NCI-H1930 (cell line): ENCODE measurements around the gene NAPA.

Source experiments
- DNase-seq, 2 experiments: peaks; one replicate each; lab custom pipeline; 2025; lab: John Stamatoyannopoulos, UW

Gene NAPA

DNA sequence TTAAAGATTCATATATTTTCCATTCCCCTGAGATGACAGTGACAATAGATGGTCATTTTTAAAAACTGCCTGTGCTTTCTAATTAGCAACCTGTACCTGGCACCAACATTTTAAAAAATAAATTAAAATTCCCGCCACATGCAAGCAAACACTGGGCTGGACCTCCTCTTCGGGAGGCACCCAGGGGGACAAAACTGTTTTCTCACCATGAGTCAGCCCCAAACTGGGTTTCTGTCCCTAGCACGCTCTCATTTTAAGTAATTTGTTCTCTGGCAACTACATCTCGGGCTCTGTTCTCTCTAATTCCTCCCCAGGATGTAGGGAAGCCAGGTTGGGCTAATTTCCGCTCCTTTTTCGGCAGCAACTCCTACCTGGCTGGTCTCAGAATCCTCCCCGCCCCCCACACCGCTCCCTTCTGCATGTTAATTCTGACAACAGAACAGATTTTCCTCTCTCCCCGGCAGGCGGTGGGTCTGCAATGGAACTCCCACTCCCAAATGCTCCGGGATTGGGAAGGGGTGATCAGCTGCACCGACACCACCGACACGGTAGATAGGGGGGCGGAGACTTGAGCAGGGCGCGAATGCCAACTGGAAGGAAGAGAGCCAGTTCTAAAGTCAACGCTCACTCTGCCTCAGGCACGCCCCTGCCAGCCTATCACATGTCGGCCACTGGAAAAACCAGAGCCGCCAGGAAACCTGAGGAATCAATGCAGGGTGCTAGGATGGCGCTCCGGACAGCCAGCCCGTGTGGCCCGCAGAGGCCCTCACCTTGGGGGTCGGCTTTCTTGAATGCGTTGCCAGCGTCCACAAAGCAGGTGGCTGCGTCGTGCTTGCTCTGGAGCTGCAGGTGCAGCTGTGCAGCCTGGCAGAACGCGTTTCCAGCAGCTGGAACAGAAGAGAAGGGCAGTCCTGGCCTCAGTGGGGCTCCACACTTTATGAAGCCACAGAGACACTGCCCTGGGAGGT lies 14.7 kb downstream of the NAPA start:
- DNase-seq: no peak

GRCh38 chr19:47499371-47499770 lies 15.5 kb downstream of the NAPA start:
- no peak for DNase-seq

GRCh38 chr19:47498561-47498960 lies 16.3 kb downstream of the NAPA start:
- DNase-seq: no peak

- no peak for DNase-seq
Measured at GRCh38 chr19:47497821-47498520, 16.9 kb downstream of the NAPA start.

DNA sequence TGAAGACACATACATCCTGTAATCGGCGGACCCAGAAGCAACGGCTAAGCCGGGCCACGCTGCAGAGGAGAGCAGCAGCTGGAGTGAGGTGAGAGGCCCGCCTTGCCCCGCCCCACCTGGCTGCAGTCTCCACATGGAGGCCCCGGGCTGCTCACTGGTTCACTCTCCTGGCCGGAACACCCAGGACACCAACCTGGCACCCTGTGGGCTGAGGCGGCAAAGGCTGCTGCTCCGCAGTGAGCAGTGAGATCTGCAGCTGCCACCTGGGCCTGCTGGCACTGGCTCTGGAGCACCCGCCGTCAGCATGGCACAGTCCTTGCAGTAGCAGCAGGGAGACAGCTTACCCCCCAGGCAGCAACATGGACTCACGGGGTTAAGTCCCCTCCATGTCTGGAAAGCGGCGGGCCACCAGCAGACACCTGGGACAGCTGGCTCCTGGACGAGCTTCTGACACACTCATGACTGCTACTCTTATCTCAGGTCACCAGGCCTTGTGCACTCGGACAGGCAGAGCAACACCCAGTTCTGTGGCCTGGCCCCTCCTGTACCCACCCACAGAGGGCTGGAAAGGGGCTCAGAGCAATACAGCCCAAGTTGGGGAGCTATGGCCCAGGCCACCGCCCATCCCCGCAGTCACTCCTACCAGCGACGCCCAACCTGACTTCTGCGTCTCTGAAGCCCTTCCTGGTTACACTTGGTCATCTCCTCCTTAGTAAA lies 17.7 kb downstream of the NAPA start:
- no peak for DNase-seq

- DNase-seq: no peak
Measured at GRCh38 chr19:47495478-47496372, 19.1 kb downstream of the NAPA start.

GRCh38 chr19:47494729-47495128 lies 20.1 kb downstream of the NAPA start:
- no peak for DNase-seq

DNA sequence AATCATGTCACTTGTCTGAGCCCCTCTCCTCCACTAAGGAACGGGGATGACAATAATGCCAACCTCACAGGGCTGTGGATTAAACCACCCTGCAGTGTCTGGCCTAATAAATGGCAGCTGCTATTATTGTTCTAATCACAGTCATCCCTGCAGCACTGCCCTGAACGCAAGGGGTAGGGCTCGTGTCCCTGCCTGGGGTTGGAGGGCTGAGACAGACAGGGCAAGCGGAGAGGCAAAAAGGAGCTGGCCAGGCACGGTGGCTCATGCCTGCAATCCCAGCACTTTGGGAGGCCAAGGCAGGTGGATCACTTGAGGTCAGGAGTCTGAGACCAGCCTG lies 20.7 kb downstream of the NAPA start:
- no peak for DNase-seq

DNA sequence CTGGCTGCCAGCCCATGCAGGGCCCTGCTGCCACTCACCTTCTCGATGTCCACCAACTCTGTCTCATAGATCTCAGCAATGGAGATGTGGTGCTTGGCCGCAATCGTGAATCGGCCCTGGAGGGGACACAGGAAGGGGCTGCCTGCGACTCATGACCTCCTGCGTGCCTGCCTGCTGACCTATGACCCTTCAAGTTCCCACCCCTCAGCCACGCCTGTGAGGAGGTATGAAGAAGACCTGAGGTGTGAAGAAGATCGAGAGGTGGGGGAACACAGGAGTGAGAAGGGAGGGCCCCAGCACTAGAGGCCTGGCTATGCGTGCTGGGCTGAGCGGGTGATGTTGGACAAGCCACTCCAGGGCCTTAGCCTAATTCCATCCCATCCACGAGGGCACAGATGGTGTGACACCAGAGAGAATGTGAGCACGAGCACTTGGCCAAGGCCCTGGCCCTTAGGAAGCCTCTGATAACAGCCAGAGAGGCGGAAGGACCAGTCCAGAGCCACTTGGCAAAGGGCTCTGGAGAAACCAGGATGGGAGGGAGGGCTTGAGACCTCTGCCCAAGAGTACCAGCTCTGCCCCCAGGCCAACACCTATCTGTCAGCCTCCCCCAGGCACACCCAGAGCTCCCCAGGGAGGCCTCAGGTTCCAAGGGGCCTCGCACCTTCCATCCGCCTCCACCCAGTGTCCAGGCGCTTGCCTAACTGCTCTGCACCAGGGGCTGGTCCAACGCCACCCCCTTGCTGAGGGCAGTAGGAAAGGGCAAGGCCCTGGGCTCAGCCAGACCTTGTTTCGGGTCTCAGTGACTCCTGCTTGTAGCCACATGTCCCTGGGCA lies 21.3 kb downstream of the NAPA start:
- no peak for DNase-seq

DNA sequence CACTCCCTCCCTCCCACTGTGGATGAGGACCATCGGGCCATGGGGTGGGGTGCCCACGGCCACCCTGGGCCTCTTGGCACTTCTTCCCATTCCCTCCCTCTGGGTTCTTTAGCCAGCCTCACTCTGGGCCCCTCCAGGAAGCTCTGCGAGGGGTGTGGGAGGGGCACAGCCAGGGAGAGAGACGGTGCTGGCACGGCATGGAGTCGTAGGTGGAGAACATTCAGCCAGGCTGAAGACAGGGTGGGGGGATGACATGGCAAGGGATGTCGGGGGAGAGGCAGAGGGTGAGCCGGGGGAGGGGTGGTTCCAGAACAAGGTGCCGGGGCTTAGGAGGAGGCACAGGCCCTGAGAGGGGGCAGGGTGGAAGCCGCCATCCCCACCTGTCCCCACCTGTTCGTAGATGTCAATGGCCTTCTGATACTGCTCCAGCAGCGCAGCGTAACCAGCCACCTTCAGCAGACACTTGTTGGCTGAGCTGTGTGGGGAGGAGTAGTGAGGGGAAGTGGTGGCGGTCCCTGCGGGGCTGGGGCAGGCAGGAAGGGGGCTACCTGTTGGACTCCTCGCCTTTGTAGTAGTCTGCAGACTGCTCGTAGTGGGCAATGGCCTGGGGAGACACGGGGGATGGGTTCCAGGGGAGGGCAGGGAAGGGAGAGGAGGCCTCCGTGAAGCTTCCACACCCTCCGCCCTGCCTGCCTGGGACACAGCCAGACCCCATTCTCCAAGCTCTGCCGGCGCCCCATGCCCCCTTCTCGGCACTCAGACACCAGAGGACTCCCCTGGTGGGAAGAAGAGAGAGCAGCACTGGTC lies 22.1 kb downstream of the NAPA start:
- no peak for DNase-seq

- no peak for DNase-seq
Measured at GRCh38 chr19:47492137-47492533, 22.7 kb downstream of the NAPA start.

DNA sequence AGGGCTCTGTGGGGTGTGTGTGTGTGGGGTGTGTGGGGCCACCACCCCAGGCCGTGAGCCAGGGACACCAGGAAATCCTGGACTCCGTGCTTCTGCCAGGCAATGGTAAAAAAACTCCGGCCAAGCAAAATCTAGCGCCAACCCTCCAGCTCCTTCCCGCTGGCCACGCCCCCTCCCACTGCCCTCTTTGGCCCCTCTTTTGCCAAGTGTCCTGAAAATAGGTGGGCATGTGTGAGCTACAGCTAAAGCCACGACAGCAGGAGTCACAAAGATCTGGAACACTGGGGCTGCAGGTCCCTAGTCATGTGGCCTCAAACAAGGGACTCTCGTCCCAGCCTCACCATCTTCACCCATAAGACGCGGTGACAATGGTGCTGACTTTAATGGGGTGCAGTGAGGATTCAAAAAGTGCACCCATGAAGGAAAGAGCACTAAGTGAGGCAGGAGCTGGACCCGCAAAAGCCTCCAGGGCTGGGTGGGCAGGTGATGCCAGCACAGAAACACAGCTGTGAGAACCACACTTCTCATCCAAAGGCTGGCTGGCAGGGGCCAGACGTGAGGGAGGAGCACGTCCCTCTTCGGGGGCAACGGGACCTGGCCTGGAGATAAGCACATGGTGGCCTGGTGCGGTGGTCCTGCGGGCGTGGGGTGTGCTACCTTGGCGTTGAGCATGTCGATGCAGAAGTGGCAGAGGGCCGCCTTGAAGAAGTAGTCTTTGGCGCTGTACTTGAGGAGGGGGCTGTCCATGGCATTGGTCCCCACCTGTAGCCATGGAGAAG lies 23.3 kb downstream of the NAPA start:
- no peak for DNase-seq

DNA sequence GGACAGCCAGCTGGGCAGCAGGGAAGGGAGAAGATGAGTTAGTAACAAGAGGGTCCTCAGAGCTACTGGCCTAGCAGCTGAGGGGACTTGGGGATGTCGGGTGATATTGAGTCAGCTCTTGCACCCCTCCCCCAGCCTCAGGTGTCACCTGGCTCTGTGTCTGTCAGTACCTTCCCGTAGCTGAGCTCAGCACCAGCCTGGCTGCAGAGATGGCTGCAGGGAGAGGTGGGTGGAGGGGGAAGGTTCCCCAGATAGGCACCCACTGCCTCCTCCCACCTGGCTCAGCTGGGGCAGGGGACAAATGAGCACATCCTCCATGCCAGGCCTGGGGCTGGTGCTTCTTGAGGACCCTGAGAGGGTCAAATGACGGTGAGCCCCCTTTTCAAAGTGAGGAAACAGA lies 24.0 kb downstream of the NAPA start:
- no peak for DNase-seq

DNA sequence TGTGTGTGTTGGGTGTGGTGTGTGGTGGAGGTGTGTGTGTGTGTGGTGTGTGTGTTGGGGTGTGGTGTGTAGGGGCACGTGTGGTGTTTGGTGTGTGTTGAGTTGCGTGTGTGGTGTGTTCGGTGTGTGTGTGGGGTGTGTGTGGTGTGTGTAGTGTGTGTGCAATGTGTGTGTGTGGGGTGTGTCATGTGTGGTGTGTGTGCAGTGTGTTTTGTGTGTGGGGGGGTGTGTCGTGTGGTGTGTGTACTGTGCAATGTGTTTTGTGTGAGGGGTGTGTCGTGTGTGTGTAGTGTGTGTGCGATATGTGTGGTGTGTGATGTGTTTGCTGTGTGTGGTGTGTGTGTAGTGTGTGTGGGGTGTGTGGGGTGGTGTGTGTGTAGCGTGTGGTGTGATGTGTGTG lies 24.8 kb downstream of the NAPA start:
- no peak for DNase-seq

GRCh38 chr19:47489072-47489914 lies 25.6 kb downstream of the NAPA start:
- DNase-seq: no peak

- DNase-seq: no peak
Measured at GRCh38 chr19:47487551-47488515, 27.0 kb downstream of the NAPA start.

DNA sequence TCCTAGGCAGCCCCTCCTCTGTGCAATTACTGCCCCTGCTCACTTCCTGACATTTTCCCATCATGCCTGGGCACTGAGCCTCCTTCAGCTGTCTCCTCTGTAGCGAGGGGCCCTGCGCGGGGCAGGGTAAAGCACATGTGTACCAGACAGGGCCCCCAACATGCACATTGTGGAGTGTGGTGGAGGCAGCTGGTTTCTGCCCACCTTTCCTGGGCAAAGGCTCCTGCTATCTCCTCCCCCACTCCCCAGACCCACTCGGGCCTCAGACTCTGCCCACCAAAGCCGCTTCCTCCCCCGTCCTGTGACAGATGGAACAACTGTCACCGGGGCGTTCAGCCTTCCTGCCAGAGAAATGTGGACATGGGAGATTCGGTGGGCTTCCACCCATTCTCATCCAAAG lies 28.0 kb downstream of the NAPA start:
- DNase-seq: no peak
